UCSD-AML1 (cell line): ENCODE measurements around the gene MSMP.

ENCODE experiments used
- DNase-seq: peaks from one replicate; lab custom pipeline; 2025; ENCODE audit not compliant: unreplicated experiment; lab: John Stamatoyannopoulos, UW

The MSMP gene

DNA sequence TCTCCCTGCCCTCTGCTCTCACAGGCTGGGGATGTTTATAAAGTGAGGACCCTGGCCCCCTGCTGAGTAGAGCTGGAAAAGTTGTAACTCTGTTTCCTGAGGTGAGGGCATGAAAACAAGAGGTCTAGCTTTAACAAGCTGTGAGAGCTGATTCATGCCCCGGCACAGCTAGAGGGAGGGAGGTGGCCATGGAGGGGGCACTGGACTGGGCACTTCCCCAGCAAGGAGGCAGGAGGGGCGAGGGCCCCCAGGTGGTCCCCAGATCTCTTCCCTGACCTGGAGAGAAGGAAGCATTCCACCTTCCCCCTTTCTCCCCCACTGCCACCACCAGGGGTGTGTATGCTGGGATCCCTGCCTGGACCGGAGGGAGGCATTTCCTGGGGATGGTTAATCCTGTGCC lies at the start of gene MSMP:
Gene MSMP (minus strand): TSS at position 13 of the 400 bp plus-strand sequence. CDS start 147 bp downstream, outside the sequence.
- DNase-seq: no peak

- no peak for DNase-seq
These were observed 47.5 kb upstream of the MSMP start for GRCh38 chr9:35801328-35802128.

- no peak for DNase-seq
These were observed 46.5 kb upstream of the MSMP start for GRCh38 chr9:35800530-35800929.

- peak; percentile 39 for DNase-seq
These were observed 44.7 kb upstream of the MSMP start for GRCh38 chr9:35798658-35799374.

- DNase-seq: no peak
These were observed 43.4 kb upstream of the MSMP start for GRCh38 chr9:35797311-35798109.

DNA sequence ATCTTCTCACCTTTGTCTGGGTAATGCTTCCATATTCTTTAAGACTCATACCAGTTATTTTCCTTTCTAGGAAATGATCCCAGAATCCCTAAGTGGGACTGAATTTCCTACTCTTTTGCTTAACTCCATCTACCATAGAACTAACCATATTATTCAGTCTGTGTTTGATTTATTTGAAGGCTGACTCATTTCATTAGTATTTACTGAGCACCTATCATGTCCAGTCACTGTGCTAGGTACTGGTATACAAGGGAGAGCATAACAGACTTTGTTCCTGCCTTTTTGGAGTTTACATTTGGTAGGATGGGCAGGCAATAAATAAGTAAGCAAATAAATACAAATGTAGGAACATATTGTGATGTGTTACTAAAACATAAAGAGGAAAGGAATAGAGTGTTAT lies 41.6 kb upstream of the MSMP start:
- no peak for DNase-seq

DNA sequence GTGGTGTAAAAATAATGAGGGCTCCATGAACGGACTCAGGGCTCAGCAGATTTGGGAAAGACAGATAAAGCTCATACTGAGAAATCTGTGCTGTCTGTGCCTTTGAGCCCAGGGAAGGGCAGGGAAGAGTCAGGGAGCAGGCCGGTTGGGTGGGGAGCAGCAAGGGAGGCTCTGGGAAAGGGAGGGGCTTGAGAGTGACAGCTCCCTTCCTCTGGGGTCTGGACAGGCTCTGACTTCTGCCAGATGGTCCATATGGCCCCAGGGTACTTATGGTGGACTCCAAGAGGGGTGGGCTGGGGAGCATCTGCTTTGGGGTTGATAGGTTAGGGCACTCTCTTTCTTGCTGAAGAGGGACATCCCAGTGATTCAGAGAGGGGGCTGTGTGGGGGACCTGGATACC lies 39.4 kb upstream of the MSMP start:
- DNase-seq: no peak

- DNase-seq: no peak
These were observed 38.8 kb upstream of the MSMP start for GRCh38 chr9:35792826-35793225.

- DNase-seq: no peak
These were observed 38.1 kb upstream of the MSMP start for GRCh38 chr9:35792024-35792813.

GRCh38 chr9:35791297-35791921 lies 37.3 kb upstream of the MSMP start, which contains the start of gene NPR2:
TSS of gene NPR2 (plus strand) at chr9:35791591. CDS start at chr9:35792409, 818 bp downstream.
- DNase-seq: no peak

DNA sequence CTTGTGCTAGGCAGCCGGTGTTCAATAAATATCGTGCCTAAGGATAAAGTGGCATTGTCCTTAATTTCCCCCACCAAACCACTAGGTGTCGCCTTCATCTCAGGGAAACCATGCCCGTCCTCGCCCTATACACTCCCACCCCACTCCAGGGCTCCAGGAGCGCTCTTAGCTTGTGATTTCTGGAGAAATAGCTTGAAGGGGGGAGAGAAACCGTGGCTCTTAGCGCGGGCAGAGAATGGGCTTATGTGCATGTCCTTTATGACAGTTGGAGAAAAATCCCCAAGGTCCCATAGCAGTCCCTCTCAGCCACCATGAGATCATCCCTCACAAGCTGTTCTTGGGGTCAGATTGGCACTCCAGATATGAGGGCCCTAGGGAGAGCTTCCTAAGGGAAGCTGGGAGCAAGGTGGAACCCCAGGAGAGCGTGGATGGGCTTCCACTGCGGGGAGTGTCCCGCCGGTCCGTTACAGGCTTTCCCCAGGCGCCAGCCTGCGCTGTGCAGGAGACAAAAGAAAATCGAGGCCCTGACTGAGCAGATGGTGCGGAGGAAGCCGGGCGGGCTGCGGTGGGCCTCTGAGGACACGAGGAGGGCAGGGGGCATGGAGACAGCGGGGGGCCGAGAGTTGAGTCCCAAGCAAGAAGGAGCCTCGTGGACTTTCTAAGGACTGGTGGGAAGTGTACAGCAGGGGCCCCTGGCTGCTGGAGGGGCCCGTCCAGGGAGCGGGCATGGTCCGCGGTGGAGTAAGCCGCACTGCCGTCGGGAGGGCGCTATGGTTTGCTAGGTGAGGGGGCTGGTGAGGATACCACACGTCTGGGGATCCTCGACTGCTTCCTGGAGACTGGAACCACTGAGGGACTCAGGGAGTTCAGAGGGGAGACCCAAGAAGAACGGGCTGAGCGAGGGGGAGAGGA lies 36.6 kb upstream of the MSMP start:
- DNase-seq: peak; percentile 38

- no peak for DNase-seq
These were observed 35.9 kb upstream of the MSMP start for GRCh38 chr9:35790025-35790384.

- no peak for DNase-seq
These were observed 35.5 kb upstream of the MSMP start for GRCh38 chr9:35789541-35789940.

DNA sequence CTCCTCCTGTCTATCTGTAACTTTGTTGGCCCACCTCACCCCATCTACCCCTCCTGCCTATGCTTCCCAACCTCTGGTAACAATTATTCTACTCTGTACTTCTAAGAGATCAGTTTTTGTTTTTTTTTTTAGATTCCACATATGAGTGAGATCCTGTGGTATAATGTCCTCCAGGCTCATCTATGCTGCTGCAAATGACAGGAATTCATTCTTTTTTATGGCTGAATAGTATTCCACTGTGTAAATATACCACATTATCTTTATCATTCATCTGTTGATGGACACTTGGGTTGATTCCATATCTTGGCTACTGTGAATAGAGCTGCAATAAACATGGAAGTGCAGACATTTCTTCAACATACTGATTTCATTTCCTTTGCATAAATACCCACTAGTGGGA lies 29.3 kb upstream of the MSMP start:
- DNase-seq: no peak

DNA sequence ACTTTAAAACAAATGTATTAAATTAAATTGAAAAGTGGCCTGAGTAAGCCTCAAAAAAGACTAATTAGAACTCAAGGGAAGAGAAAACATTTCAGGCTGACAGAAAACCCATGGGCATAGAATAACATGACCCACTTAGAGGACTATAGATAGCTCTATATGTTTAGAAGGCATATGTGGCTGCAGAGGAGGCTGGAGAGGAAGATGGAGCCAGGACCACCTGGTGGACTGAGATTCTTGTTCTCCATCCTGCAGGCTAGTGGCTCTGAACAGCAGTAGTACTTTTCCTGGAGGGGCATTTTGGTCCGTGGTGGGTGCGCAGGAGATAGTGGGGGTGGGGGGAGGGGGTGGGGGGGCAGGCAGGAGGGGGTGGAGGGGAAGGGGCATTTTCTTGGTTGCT lies 27.0 kb upstream of the MSMP start:
- no peak for DNase-seq

DNA sequence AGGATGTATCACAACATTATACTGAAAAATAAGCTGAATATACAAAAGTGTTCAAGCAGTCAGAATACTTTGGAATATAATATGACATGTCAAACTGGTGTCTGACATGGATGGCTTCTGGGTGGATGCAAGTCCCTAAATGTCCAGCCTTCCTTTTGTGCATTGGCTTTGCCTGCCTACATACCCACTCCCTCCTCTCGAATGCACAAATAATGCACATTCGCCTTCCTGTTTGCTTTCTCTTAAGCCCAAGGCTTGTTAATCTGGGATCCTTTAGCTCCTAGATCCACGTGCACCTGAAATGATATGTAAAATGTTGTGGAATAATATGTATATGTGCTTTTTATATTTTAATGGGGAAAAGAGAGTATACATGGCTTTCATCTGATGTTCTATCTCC lies 24.4 kb upstream of the MSMP start:
- no peak for DNase-seq

- DNase-seq: no peak
These were observed 21.9 kb upstream of the MSMP start for GRCh38 chr9:35776018-35776417.

DNA sequence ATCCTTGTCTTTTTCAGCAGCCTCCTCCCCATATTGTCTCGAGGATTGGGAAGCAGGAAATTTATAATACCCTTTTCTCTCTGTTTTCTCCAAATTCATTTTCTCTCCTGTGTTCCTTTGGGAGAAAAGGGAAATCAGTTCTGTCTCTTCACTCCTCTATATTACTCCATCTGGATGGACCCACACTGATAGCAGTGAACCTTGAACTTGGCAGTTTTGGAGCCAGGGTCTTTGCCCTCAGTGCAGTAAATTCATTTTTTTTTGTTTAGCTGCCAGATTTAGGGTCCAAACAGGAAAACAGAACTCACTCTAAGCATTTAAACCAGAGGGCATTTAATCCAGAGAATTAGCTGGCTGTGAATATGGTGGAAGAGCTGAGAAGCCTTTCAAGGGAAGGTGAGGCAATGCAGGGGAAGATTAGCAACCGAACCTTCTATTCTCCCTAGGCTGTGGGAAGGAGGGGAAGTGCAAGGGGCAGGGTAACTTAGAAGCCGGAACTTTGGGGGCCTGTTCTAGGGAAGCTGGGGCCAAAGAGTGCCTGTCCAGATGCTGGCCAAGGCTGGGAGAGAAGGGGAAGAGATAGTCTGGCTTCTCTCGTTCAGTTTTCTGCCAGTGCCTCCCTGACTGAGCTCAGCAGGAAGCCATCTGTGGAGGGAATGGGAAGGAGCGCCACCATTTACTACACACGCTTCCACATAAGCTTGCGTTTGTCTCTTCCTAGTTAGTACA lies 21.0 kb upstream of the MSMP start:
- peak; percentile 68 for DNase-seq

DNA sequence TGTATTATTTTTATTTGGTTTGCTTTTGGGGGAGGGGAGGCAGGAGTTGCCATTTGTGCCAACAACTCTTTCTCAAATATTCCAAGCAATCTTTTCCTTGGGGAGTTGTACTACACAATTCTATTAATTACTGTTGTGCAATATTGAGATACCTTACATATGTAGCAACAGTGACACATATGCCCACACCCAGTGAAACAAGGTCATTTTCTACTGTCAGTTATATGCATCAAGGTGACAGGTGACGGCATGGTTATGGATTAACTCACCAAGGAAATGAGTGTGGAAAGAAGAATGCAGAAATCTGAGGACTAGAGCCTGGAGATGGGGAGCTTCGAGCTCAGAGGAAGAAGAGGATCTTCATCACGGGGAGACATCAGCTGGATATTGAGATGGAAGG lies 17.9 kb upstream of the MSMP start:
- DNase-seq: no peak
